ENCODE results near the gene SLC44A1.

GRCh38 chr9:105447814-105448812 lies 203.7 kb downstream of the SLC44A1 start, which contains the start of gene FSD1L:
- TF ChIP-seq BCL6 (CRISPR knock-in tag; IDR thresholded peaks at IDR 0.05) (peak; percentile 15; the same call in 1 of the 2 replicates), POLR2AphosphoS2 (IDR thresholded peaks at IDR 0.05; ENCODE audit: low read depth, low read length) (no peak), YY1 (IDR thresholded peaks at IDR 0.05; ENCODE audit: insufficient read depth, insufficient replicate concordance, low read depth, low read length) (peak; percentile 66), CENPT (CRISPR knock-in tag; IDR thresholded peaks at IDR 0.05; ENCODE audit: low read depth) (no peak), BRCA1 (CRISPR knock-in tag; IDR thresholded peaks at IDR 0.05) (peak; percentile 42; the same call in 1 of the 2 replicates), CTCF (CRISPR knock-in tag; IDR thresholded peaks at IDR 0.05) (peak; percentile 80)
